CD4-positive, CD25-positive, alpha-beta regulatory T cell (primary cell): ENCODE results near the gene CSRNP2. TPM values are rescaled to one million over a fixed set of nuclear protein-coding genes. Genes with fewer than 3 reads are reported as not detected.
A peak's percentile ranks its signal among the peaks of the same experiment; 100 is the strongest.

ENCODE experiments used
- ATAC-seq, 2 donors: fragments of 150-1000 bp; cut with Tn5 transposase; one replicate each; pipeline ENCODE4 v1.10.0; 2021; ENCODE audit warnings: low read depth in 2 of 2, moderate number of reproducible peaks in 2 of 2, moderate library complexity in 1 of 2
- DNase-seq, 3 donors: peaks; one replicate each; pipeline versions ENCODE4 v3.0.0 to v3.0.0-alpha.2; 2012 to 2022; ENCODE audit warnings: mixed read lengths in 1 of 3
- H3K27ac ChIP-seq: one replicate; pipeline ENCODE4 v1.7.0; 2013; ENCODE audit warnings: mild to moderate bottlenecking, low read length; ENCODE audit not compliant: insufficient read depth, poor library complexity, severe bottlenecking
- H3K27me3 ChIP-seq: one replicate; pipeline ENCODE4 v1.7.0; 2013; ENCODE audit warnings: low read length; ENCODE audit not compliant: control insufficient read depth, insufficient read depth
- H3K36me3 ChIP-seq: one replicate; pipeline ENCODE4 v1.7.0; 2013; ENCODE audit warnings: mild to moderate bottlenecking, low read length, moderate library complexity; ENCODE audit not compliant: control insufficient read depth, insufficient read depth
- H3K4me1 ChIP-seq: 2 replicates; pipeline ENCODE4 v1.7.0; 2013; ENCODE audit warnings: mild to moderate bottlenecking, low read length; ENCODE audit not compliant: insufficient read depth, control insufficient read depth, poor library complexity, severe bottlenecking
- H3K4me3 ChIP-seq: one replicate; pipeline ENCODE4 v1.7.0; 2013; ENCODE audit warnings: low read depth, mild to moderate bottlenecking, low read length, moderate library complexity
- H3K9me3 ChIP-seq, 2 experiments: 1 replicate in 1 of 2; 2 replicates in 1 of 2; pipeline ENCODE4 v1.7.0; 2013; ENCODE audit warnings: low read length in 2 of 2, mild to moderate bottlenecking in 1 of 2, moderate library complexity in 1 of 2; ENCODE audit not compliant: control insufficient read depth in 2 of 2
- H3K27ac Mint-ChIP-seq, 3 donors: one replicate each; pipeline ENCODE4 v1.8.0; 2020 to 2022; ENCODE audit warnings: mild to moderate bottlenecking in 3 of 3, mixed read lengths in 3 of 3, moderate library complexity in 2 of 3
- H3K27me3 Mint-ChIP-seq: one replicate; pipeline ENCODE4 v1.8.0; 2022; ENCODE audit warnings: mild to moderate bottlenecking, mixed read lengths
- H3K36me3 Mint-ChIP-seq: one replicate; pipeline ENCODE4 v1.8.0; 2020; ENCODE audit warnings: mixed read lengths
- H3K4me1 Mint-ChIP-seq, 4 donors: one replicate each; pipeline ENCODE4 v1.8.0; 2020 to 2022; ENCODE audit warnings: mixed read lengths in 4 of 4, mild to moderate bottlenecking in 1 of 4
- H3K4me3 Mint-ChIP-seq, 4 donors: one replicate each; pipeline ENCODE4 v1.8.0; 2020 to 2022; ENCODE audit warnings: mild to moderate bottlenecking in 4 of 4, mixed read lengths in 4 of 4, moderate library complexity in 3 of 4
- H3K9me3 Mint-ChIP-seq, 7 donors: one replicate each; pipeline ENCODE4 v1.8.0; 2020 to 2022; ENCODE audit warnings: mixed read lengths in 7 of 7, mild to moderate bottlenecking in 3 of 7, moderate library complexity in 2 of 7
- polyA plus RNA-seq, 4 donors: library from polyadenylated mRNA; unstranded; fragments of 300-500 nt; fragmentation: Illumina TruSeq; gene quantifications; one replicate each; pipeline ENCODE4 v1.2.3, GENCODE V29; 2021
- total RNA-seq: library from RNA; stranded (reverse); gene quantifications from one replicate; pipeline ENCODE4 v1.2.3, GENCODE V29; 2022

Gene CSRNP2
- total and polyA plus RNA-seq, 5 donors from 2014 or later: 1.7 to 32.8 (median 4.5) TPM

- H3K4me3 Mint-ChIP-seq: peak within 1 kb of the TSS; percentile 90 to 98 (median 95)
Measured at GRCh38 chr12:51047655-51048540, 35.5 kb downstream of the CSRNP2 start, which contains the start of gene LETMD1. Gene LETMD1 (plus strand): TSS chr12:51048327. CDS start chr12:51048357, 30 bp downstream.

GRCh38 chr12:51036279-51036678 lies 47.1 kb downstream of the CSRNP2 start:
- no peak overlapping the region for H3K27ac Mint-ChIP-seq
- no peaks in the 10 kb centered on the region for H3K9me3 ChIP-seq
- no peaks in the 10 kb centered on the region for H3K4me1 Mint-ChIP-seq
- H3K27ac ChIP-seq: no peak overlapping the region
- H3K4me1 ChIP-seq: no peaks in the 10 kb centered on the region
- H3K9me3 Mint-ChIP-seq: no peaks in the 10 kb centered on the region
- no peak overlapping the region for H3K4me3 ChIP-seq
- no peak for DNase-seq
- ATAC-seq: no peak
- H3K36me3 ChIP-seq: no peaks in the 10 kb centered on the region
- no peak overlapping the region for H3K4me3 Mint-ChIP-seq
- H3K27me3 ChIP-seq: no peaks in the 10 kb centered on the region
- no peaks in the 10 kb centered on the region for H3K27me3 Mint-ChIP-seq
- no peaks in the 10 kb centered on the region for H3K36me3 Mint-ChIP-seq

More at GRCh38 chr12:51047655-51048540, 35.5 kb downstream of the CSRNP2 start, which contains the start of gene LETMD1:
- H3K27ac Mint-ChIP-seq: peak within 1 kb of the TSS; percentile 97 to 99 (median 97)
- Histone ChIP-seq H3K4me1 (peaks cover 25% of the 10 kb centered on the region), H3K27ac (peak within 1 kb of the TSS; percentile 94), H3K36me3 (peaks cover 9% of the 10 kb centered on the region), H3K4me3 (peak within 1 kb of the TSS; percentile 88), H3K27me3 (no peaks in the 10 kb centered on the region), H3K9me3 (no peaks in the 10 kb centered on the region)
- DNase-seq: peak; percentile 91 to 98 (median 95)
- no peaks in the 10 kb centered on the region for H3K9me3 Mint-ChIP-seq
- peaks cover 6% of the 10 kb centered on the region for H3K27me3 Mint-ChIP-seq
- H3K36me3 Mint-ChIP-seq: peaks cover 9% of the 10 kb centered on the region
- peaks cover 16 to 44% (median 32%) of the 10 kb centered on the region in 4 donors for H3K4me1 Mint-ChIP-seq
- peak; percentile 95 to 96 for ATAC-seq

DNA sequence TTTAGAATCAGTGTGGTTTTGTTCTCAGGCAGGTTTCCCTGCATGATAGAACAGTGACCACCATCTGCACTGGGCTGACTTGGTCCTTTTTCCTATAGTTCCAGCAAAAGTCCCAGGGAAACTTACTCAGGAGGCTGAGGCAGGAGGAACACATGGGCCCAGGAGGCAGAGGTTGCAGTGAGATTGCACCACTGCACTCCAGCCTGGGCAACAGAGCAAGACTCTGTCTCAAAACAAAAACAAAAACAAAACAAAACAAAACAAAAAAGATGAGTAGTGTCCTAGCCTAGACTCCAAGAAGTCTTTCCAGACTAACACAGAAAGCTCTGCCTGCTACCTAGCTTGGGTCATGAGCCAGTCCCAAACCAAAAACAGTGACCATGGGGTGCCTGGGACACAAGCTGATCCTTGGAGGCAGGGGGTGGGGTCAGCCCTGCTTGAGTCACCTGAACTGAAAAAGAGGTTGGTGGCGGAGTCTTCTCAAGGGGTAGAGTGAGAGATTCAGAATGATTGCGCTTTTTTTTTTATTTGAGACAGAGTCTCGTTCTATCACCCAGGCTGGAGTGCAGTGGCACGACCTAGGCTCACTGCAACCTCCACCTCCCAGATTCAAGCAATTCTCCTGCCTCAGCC lies 49.8 kb downstream of the CSRNP2 start:
- Histone ChIP-seq H3K4me1 (no peaks in the 10 kb centered on the region), H3K36me3 (no peaks in the 10 kb centered on the region), H3K9me3 (no peaks in the 10 kb centered on the region), H3K27ac (no peak overlapping the region), H3K4me3 (no peak overlapping the region), H3K27me3 (peaks cover 2% of the 10 kb centered on the region)
- Mint-ChIP-seq H3K4me1 (peaks cover 0 to 3% (median 0%) of the 10 kb centered on the region in 4 donors), H3K4me3 (no peak overlapping the region), H3K9me3 (no peaks in the 10 kb centered on the region), H3K27ac (no peak overlapping the region), H3K27me3 (peaks cover 3% of the 10 kb centered on the region), H3K36me3 (no peaks in the 10 kb centered on the region)
- DNase-seq (no peak), ATAC-seq (no peak)

DNA sequence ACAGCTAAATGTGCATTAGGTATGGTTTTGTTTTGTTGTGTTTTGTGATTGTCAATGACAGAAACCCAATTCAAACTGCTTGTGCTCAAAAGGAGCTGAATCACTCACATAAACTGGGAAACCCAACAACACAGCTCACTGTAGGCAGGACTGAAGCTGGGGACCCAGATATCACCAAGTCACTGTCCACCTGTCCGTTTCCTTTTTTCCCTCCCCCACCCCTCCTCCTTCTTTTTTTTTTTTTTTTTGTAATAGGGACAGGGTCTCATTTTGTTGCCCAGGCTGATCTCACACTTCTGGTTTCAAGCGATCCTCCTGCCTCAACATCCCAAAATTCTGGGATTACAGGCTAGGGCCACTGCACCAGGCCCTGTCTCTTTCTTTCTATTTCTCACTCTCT lies 50.3 kb downstream of the CSRNP2 start:
- DNase-seq (no peak), ATAC-seq (no peak)
- Histone ChIP-seq H3K27ac (no peak overlapping the region), H3K9me3 (no peaks in the 10 kb centered on the region), H3K4me1 (no peaks in the 10 kb centered on the region), H3K27me3 (peaks cover 3% of the 10 kb centered on the region), H3K36me3 (no peaks in the 10 kb centered on the region), H3K4me3 (no peak overlapping the region)
- Mint-ChIP-seq H3K36me3 (no peaks in the 10 kb centered on the region), H3K27ac (no peak overlapping the region), H3K27me3 (peaks cover 6% of the 10 kb centered on the region), H3K4me1 (peaks cover 0 to 7% (median under 1%) of the 10 kb centered on the region in 4 donors), H3K9me3 (no peaks in the 10 kb centered on the region), H3K4me3 (no peak overlapping the region)

- Histone ChIP-seq H3K9me3 (no peaks in the 10 kb centered on the region), H3K27me3 (peaks cover 3% of the 10 kb centered on the region), H3K27ac (no peak overlapping the region), H3K36me3 (no peaks in the 10 kb centered on the region), H3K4me1 (peaks cover 30% of the 10 kb centered on the region), H3K4me3 (no peak overlapping the region)
- peaks cover 16 to 39% (median 25%) of the 10 kb centered on the region in 4 donors for H3K4me1 Mint-ChIP-seq
- peaks cover 6% of the 10 kb centered on the region for H3K27me3 Mint-ChIP-seq
- peak overlapping the region in 3 of 4 donors; percentile 26 to 81 (median 76) for H3K4me3 Mint-ChIP-seq
- DNase-seq (no peak), ATAC-seq (no peak)
- no peaks in the 10 kb centered on the region for H3K36me3 Mint-ChIP-seq
- H3K27ac Mint-ChIP-seq: no peak overlapping the region
- H3K9me3 Mint-ChIP-seq: no peaks in the 10 kb centered on the region
Measured at GRCh38 chr12:51028813-51029150, 54.6 kb downstream of the CSRNP2 start.

DNA sequence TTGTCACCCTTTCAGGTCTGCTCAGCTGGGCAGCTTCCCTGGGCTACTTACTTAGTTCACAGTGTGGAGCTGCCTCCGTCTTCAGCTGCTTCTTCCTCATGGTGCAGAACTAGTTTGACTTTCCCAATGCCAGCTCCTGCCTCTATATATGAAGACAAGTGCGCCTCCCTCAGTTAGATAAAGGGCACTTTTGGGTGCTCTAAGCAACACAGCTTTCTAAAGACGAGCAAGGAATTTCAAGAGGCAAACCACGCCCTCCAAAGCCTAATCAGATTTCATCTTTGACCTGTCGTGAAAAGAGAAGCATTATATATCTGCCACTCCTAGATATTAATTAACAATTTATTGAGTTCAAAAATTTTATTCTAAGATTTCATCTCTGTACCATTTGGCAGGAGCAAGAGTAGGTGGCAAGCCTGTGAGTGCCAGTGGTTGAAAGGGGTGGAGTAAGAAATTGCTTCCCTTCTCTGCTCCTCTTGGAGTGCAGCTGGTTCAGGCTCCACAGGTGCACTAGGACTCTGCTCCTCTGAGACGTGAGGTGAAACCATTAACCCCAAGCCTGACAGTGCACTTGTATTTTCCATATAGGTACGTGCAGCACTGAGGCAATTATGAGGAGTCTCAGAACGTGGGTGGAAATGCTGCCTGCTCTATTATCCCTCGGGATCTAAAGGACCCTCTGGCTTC lies 55.1 kb downstream of the CSRNP2 start:
- H3K27me3 Mint-ChIP-seq: peaks cover 6% of the 10 kb centered on the region
- no peak overlapping the region for H3K27ac ChIP-seq
- H3K36me3 Mint-ChIP-seq: no peaks in the 10 kb centered on the region
- H3K27me3 ChIP-seq: peaks cover 3% of the 10 kb centered on the region
- H3K4me1 ChIP-seq: peaks cover 33% of the 10 kb centered on the region
- H3K36me3 ChIP-seq: no peaks in the 10 kb centered on the region
- H3K4me3 Mint-ChIP-seq: peak overlapping the region; percentile 48 to 81 (median 58)
- ATAC-seq: no peak
- peak overlapping the region in 1 of 3 donors; percentile 49 for H3K27ac Mint-ChIP-seq
- peak in 1 of 3 donors; percentile 28 for DNase-seq
- no peaks in the 10 kb centered on the region for H3K9me3 ChIP-seq
- no peak overlapping the region for H3K4me3 ChIP-seq
- peaks cover 16 to 44% (median 29%) of the 10 kb centered on the region in 4 donors for H3K4me1 Mint-ChIP-seq
- no peaks in the 10 kb centered on the region for H3K9me3 Mint-ChIP-seq

DNA sequence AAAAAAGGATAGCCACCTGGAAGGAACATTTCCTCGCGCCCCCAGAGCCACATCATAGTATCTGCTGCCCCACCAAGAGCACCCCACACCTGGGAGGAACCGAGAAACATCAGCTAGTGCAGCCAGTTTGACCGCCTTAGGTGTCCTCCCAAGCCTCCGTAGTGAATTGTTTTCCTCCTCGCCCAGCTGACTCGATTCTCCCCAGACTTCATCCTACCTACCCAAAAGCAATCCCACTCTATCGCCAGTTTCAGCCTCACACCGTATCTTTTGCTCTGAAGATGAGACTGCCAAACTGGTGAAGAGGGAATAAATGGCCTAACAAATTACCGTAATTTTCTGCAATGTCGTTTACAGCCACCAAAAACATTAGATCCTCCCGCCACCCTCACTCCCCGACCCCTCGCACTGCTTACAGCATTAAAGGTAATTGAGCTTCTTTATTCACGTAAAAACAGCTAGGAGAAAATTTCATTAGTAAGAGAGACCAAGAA lies 56.0 kb downstream of the CSRNP2 start:
- no peak overlapping the region for H3K27ac ChIP-seq
- Mint-ChIP-seq H3K4me3 (peak overlapping the region in 3 of 4 donors; percentile 62 to 83 (median 81)), H3K27me3 (peaks cover 6% of the 10 kb centered on the region), H3K27ac (peak overlapping the region in 1 of 3 donors; percentile 49), H3K36me3 (no peaks in the 10 kb centered on the region), H3K4me1 (peaks cover 16 to 51% (median 33%) of the 10 kb centered on the region in 4 donors), H3K9me3 (no peaks in the 10 kb centered on the region)
- ATAC-seq: no peak
- H3K4me1 ChIP-seq: peaks cover 41% of the 10 kb centered on the region
- H3K4me3 ChIP-seq: no peak overlapping the region
- no peak for DNase-seq
- H3K36me3 ChIP-seq: no peaks in the 10 kb centered on the region
- H3K9me3 ChIP-seq: no peaks in the 10 kb centered on the region
- peaks cover 3% of the 10 kb centered on the region for H3K27me3 ChIP-seq
